ENCODE data around the gene KMT2D.

- TF ChIP-seq EP300 (IDR thresholded peaks at IDR 0.05) (no peak), POLR2A (IDR thresholded peaks at IDR 0.05) (no peak), CTCF (IDR thresholded peaks at IDR 0.05) (no peak)
These were observed 40.9 kb downstream of the KMT2D start for GRCh38 chr12:49019443-49020324.
